ENCODE data around the gene RNASET2. TPM values are rescaled to one million over a fixed set of nuclear protein-coding genes. Genes with fewer than 3 reads are reported as not detected.

The RNASET2 gene
- total RNA-seq, 4 donors from 2014 or later, result 42.9 to 54.3 (median 47.7) TPM

Small RNA genes lying within 50 kb of the gene (microRNA-seq; reads per million reads assigned to microRNA genes)
- 0 reads per million in 2 donors for gene MIR3939 (ENCODE audit: borderline number of aligned reads in 1 of 2, borderline replicate concordance in 2 of 2)

Other genes with a start within 250 kb of the RNASET2 start
- 10 to 100 TPM in 1 of 4 donors, 1 to 10 TPM in 3; 2.8 to 13.0 (median 6.4) TPM for gene CEP43, start 42.8 kb upstream of the RNASET2 start, total RNA-seq
- gene CCR6, start 166.5 kb upstream of the RNASET2 start, total RNA-seq, result 1 to 10 TPM in 1 of 4 donors, under 1 TPM in 2, not detected in 1; 0.42 to 1.5 (median 0.49) TPM
- gene GPR31, start 201.4 kb upstream of the RNASET2 start, total RNA-seq, result not detected

Data from lower leg skin (tissue), 4 donors.